H1 (cell line): ENCODE data around the gene TEAD2. TPM values are rescaled to one million over a fixed set of nuclear protein-coding genes. Genes with fewer than 3 reads are reported as not detected.

Experiments used
- CTCF ChIA-PET: fragments of 300-600 bp; sonication (Branson Sonifier 250); formaldehyde crosslinking; loops from one replicate; lab custom pipeline; 2021; ENCODE audit not compliant: partially characterized antibody; lab: Charles Lee
- POLR2A ChIA-PET: fragments of 300-600 bp; sonication (Branson Sonifier 250); formaldehyde crosslinking; loops from one replicate; lab custom pipeline; 2021; ENCODE audit warnings: inconsistent platforms; ENCODE audit not compliant: partially characterized antibody; lab: Charles Lee
- DNase-seq, 2 experiments: peaks; one replicate each; pipeline versions ENCODE4 v3.0.0 to v3.0.0-alpha.2; 2010 to 2022; ENCODE audit warnings: low spot score in 2 of 2, low read depth in 1 of 2, mixed read lengths in 1 of 2
- FAIRE-seq: peaks from 2 replicates; lab custom pipeline; 2011; peaks lifted over from hg19 to GRCh38; lab: Jason Lieb, UNC
- H2AFZ ChIP-seq: 2 replicates; pipeline ENCODE4 v1.8.1; 2012; ENCODE audit warnings: low read length, inconsistent platforms
- H2AK5ac ChIP-seq: 2 replicates; pipeline ENCODE4 v1.6.1; 2013; ENCODE audit warnings: low read depth, low read length
- H2BK120ac ChIP-seq: replicated peaks from 2 replicates; pipeline ENCODE3; 2013; ENCODE audit warnings: low read depth, low read length, inconsistent platforms
- H2BK12ac ChIP-seq: 2 replicates; pipeline ENCODE4 v1.6.1; 2013; ENCODE audit warnings: low read depth, low read length
- H2BK15ac ChIP-seq: 2 replicates; pipeline ENCODE4 v1.6.1; 2013; ENCODE audit warnings: low read length
- H2BK20ac ChIP-seq: 2 replicates; pipeline ENCODE4 v1.6.1; 2013; ENCODE audit warnings: low read length
- H2BK5ac ChIP-seq: 2 replicates; pipeline ENCODE4 v1.6.1; 2013; ENCODE audit warnings: low read depth, low read length
- H3K14ac ChIP-seq: 2 replicates; pipeline ENCODE4 v1.6.1; 2013; ENCODE audit warnings: inconsistent platforms; ENCODE audit not compliant: insufficient read length
- H3K18ac ChIP-seq: 2 replicates; pipeline ENCODE4 v1.6.1; 2013; ENCODE audit warnings: low read length; ENCODE audit errors: extremely low read depth
- H3K23ac ChIP-seq: 2 replicates; pipeline ENCODE4 v1.6.1; 2013; ENCODE audit warnings: inconsistent platforms; ENCODE audit not compliant: insufficient read length
- H3K23me2 ChIP-seq: 2 replicates; pipeline ENCODE4 v1.6.1; 2013; ENCODE audit warnings: low read depth, low read length
- H3K27ac ChIP-seq: 2 replicates; pipeline ENCODE4 v1.6.1; 2011; ENCODE audit warnings: low read depth, low read length, inconsistent platforms
- H3K27me3 ChIP-seq, 4 experiments: replicated peaks in 1 of 4; 1 replicate in 1 of 4; 2 replicates in 3 of 4; pipeline versions ENCODE4 v1.6.1 to v1.8.1; 2011 to 2013; ENCODE audit warnings: low read length in 3 of 4, mild to moderate bottlenecking in 3 of 4, inconsistent platforms in 2 of 4, mixed read lengths in 2 of 4, moderate library complexity in 1 of 4; ENCODE audit not compliant: control insufficient read depth in 3 of 4, insufficient read depth in 3 of 4; ENCODE audit errors: extremely low read depth in 1 of 4
- H3K36me3 ChIP-seq, 4 experiments: 2 replicates each; pipeline versions ENCODE4 v1.6.1 to v1.8.1; 2011 to 2013; ENCODE audit warnings: mild to moderate bottlenecking in 4 of 4, low read length in 3 of 4, moderate library complexity in 2 of 4, control low read depth in 1 of 4, inconsistent platforms in 1 of 4; ENCODE audit not compliant: insufficient read depth in 4 of 4, control insufficient read depth in 2 of 4
- H3K4ac ChIP-seq: replicated peaks from 2 replicates; pipeline ENCODE3; 2013; ENCODE audit warnings: low read length, low read depth, mixed read lengths, inconsistent platforms; ENCODE audit not compliant: insufficient read length
- H3K4me1 ChIP-seq, 4 experiments: replicated peaks in 1 of 4; 1 replicate in 1 of 4; 2 replicates in 3 of 4; pipeline versions ENCODE4 v1.6.1 to v1.8.1; 2011 to 2013; ENCODE audit warnings: low read length in 3 of 4, inconsistent platforms in 2 of 4, mixed read lengths in 1 of 4; ENCODE audit not compliant: insufficient read depth in 4 of 4, control insufficient read depth in 3 of 4
- H3K4me2 ChIP-seq, 2 experiments: 2 replicates each; pipeline versions ENCODE4 v1.6.1 to v1.8.1; 2011 to 2013; ENCODE audit warnings: low read depth in 2 of 2, low read length in 2 of 2, control low read depth in 1 of 2, inconsistent platforms in 1 of 2, mild to moderate bottlenecking in 1 of 2; ENCODE audit not compliant: insufficient read depth in 1 of 2
- H3K4me3 ChIP-seq, 4 experiments: fragments of 200-600, 300-600 bp in 1 of 4; sonication (generic), shearing (Covaris generic), sonication (Bioruptor Twin) in 1 of 4; 2 replicates each; pipeline versions ENCODE4 v1.5.1 to v1.8.1; 2011 to 2016; ENCODE audit warnings: low read length in 4 of 4, low read depth in 3 of 4, control low read depth in 2 of 4, inconsistent platforms in 2 of 4, mild to moderate bottlenecking in 2 of 4, mixed read lengths in 1 of 4, moderate library complexity in 1 of 4; ENCODE audit not compliant: insufficient read depth in 2 of 4; ENCODE audit errors: extremely low read depth in 1 of 4
- H3K56ac ChIP-seq: replicated peaks from 2 replicates; pipeline ENCODE3; 2013; ENCODE audit warnings: low read depth, mild to moderate bottlenecking, mixed read lengths, low read length, inconsistent platforms; ENCODE audit not compliant: insufficient read length
- H3K79me1 ChIP-seq: 2 replicates; pipeline ENCODE4 v1.6.1; 2013; ENCODE audit warnings: low read depth, low read length, control low read depth
- H3K79me2 ChIP-seq, 2 experiments: 2 replicates each; pipeline versions ENCODE4 v1.6.1 to v1.8.1; 2012 to 2013; ENCODE audit warnings: low read length in 2 of 2, mild to moderate bottlenecking in 2 of 2, inconsistent platforms in 1 of 2; ENCODE audit not compliant: insufficient read depth in 2 of 2, control insufficient read depth in 1 of 2
- H3K9ac ChIP-seq, 4 experiments: replicated peaks in 1 of 4; 1 replicate in 1 of 4; 2 replicates in 3 of 4; pipeline versions ENCODE4 v1.6.1 to v1.8.1; 2011 to 2013; ENCODE audit warnings: low read depth in 3 of 4, low read length in 3 of 4, control low read depth in 2 of 4, mild to moderate bottlenecking in 2 of 4, moderate library complexity in 2 of 4, inconsistent platforms in 1 of 4; ENCODE audit errors: extremely low read depth in 1 of 4
- H3K9me3 ChIP-seq, 2 experiments: 2 replicates each; pipeline versions ENCODE4 v1.6.1 to v1.8.1; 2012 to 2013; ENCODE audit warnings: mild to moderate bottlenecking in 2 of 2, moderate library complexity in 2 of 2, control low read depth in 1 of 2, inconsistent platforms in 1 of 2, low read depth in 1 of 2, low read length in 1 of 2, mixed read lengths in 1 of 2; ENCODE audit not compliant: insufficient read depth in 2 of 2
- H4K20me1 ChIP-seq, 2 experiments: replicated peaks in 1 of 2; 2 replicates each; pipeline versions ENCODE3 to v1.8.1; 2011 to 2013; ENCODE audit warnings: inconsistent platforms in 2 of 2, low read length in 2 of 2, mild to moderate bottlenecking in 1 of 2; ENCODE audit not compliant: insufficient read depth in 2 of 2, control insufficient read depth in 1 of 2
- H4K5ac ChIP-seq: 2 replicates; pipeline ENCODE4 v1.6.1; 2013; ENCODE audit warnings: low read length, low read depth, mixed read lengths, inconsistent platforms; ENCODE audit not compliant: insufficient read length
- H4K8ac ChIP-seq: 2 replicates; pipeline ENCODE4 v1.8.0; 2013; ENCODE audit warnings: mild to moderate bottlenecking, moderate library complexity, low read length, inconsistent platforms; ENCODE audit not compliant: insufficient read depth; ENCODE audit errors: extremely low read depth
- H4K91ac ChIP-seq: replicated peaks from 2 replicates; pipeline ENCODE3; 2013; ENCODE audit warnings: low read length, mixed read lengths, inconsistent platforms; ENCODE audit not compliant: insufficient read length
- CTCF ChIP-seq, 3 experiments: IDR thresholded peaks; 1 replicate in 2 of 3; 2 replicates in 1 of 3; pipeline versions ENCODE4 v1.5.1 to v1.6.1; 2011; ENCODE audit warnings: low read length in 3 of 3, mild to moderate bottlenecking in 3 of 3, inconsistent platforms in 2 of 3, low read depth in 1 of 3, moderate library complexity in 1 of 3; ENCODE audit not compliant: insufficient read depth in 1 of 3; ENCODE audit errors: control extremely low read depth in 1 of 3
- EZH2 ChIP-seq: fragments of 200-600 bp; sonication (generic); IDR thresholded peaks from 2 replicates; pipeline ENCODE4 v1.7.1; 2012; ENCODE audit warnings: low read depth, mild to moderate bottlenecking, moderate library complexity, low read length, inconsistent platforms; ENCODE audit not compliant: severe bottlenecking
- POU5F1 ChIP-seq: IDR thresholded peaks from 2 replicates; pipeline ENCODE4 v1.6.1; 2011; ENCODE audit warnings: low read depth, mild to moderate bottlenecking, low read length, moderate library complexity
- RAD21 ChIP-seq, 2 experiments: IDR thresholded peaks in 1 of 2; conservative IDR thresholded peaks in 1 of 2; 2 replicates each; pipeline ENCODE4 v1.6.1; 2011; ENCODE audit warnings: low read depth in 2 of 2, low read length in 2 of 2, improper control_type of control experiment in 1 of 2, inconsistent platforms in 1 of 2, mild to moderate bottlenecking in 1 of 2, moderate library complexity in 1 of 2
- USF2 ChIP-seq: IDR thresholded peaks from 2 replicates; pipeline ENCODE4 v1.6.1; 2011; ENCODE audit warnings: low read length, improper control_type of control experiment
- WGBS, 2 experiments: shearing (Covaris generic) in 1 of 2; methylation state at CpG; one replicate each; pipeline versions ENCODE4 v1.1.6 to v1.1.7; 2013 to 2015; ENCODE audit warnings: low lambda C conversion rate in 2 of 2, mixed read lengths in 2 of 2, inconsistent platforms in 1 of 2, low coverage in 1 of 2, missing lambda C conversion rate in 1 of 2; ENCODE audit not compliant: insufficient replicate concordance in 2 of 2, insufficient coverage in 1 of 2, insufficient read length in 1 of 2; ENCODE audit errors: extremely low coverage in 1 of 2, missing lambda C conversion rate in 1 of 2; 5-methylcytosine and 5-hydroxymethylcytosine counted together
- polyA plus RNA-seq, 7 experiments: library from polyadenylated mRNA; depleted of rRNA in 3 of 7; stranded (reverse) in 5 of 7; unstranded in 2 of 7; fragments of >200 nt in 5 of 7; fragments of 200-250 nt in 2 of 7; gene quantifications; 1 replicate in 5 of 7; 2 replicates in 1 of 7; 4 replicates in 1 of 7; pipeline versions ENCODE4 v1.2.1 to v1.2.3, GENCODE V29; 2011 to 2013; ENCODE audit warnings: missing spikeins in 2 of 7, mixed read lengths in 2 of 7
- total RNA-seq: library from RNA; stranded (reverse); fragmentation: NEBNext Ultra II Directional; extraction: Animal tissue kit (Norgen Biotek cat#: 25700); gene quantifications from 2 replicates; pipeline ENCODE4 v1.2.1, GENCODE V29; 2021

Gene TEAD2
- total and polyA plus RNA-seq, 2 of the 8 experiments (the other 6 are each of a cell fraction or from before 2014, with no cell fraction given) = 87.6 to 146 TPM

GRCh38 chr19:49327878-49328544 is 34.2 kb downstream of the TEAD2 start:
- 61% methylated on average over 2 of the region's 2 CpGs; no CpG with 5 or more reads in 1 of the 2 experiments for WGBS, 2 experiments
- Histone ChIP-seq H4K91ac (no peak overlapping the region), H3K56ac (no peak overlapping the region), H4K8ac (no peak overlapping the region), H3K27me3 (no peaks in the 10 kb centered on the region; a peak in 1 of 7 replicates), H2BK5ac (no peak overlapping the region), H2BK20ac (no peak overlapping the region), H3K14ac (no peak overlapping the region), H3K36me3 (0 out of 8 replicates have a peak, but pooled peaks cover 0 to 5% (median 0%) of the 10 kb centered on the region in 4 experiments), H3K4me2 (no peak overlapping the region), H3K9me3 (peaks cover 0 to under 1% of the 10 kb centered on the region in 2 experiments; a peak in 2 of 4 replicates), H3K27ac (no peak overlapping the region), H3K79me1 (no peaks in the 10 kb centered on the region), H3K4me1 (no peaks in the 10 kb centered on the region), H3K18ac (no peak overlapping the region), H4K5ac (no peak overlapping the region), H2BK120ac (no peak overlapping the region), H4K20me1 (no peaks in the 10 kb centered on the region), H2BK12ac (no peak overlapping the region), H3K23me2 (no peaks in the 10 kb centered on the region), H3K4ac (no peak overlapping the region), H3K9ac (no peak overlapping the region), H3K4me3 (no peak overlapping the region), H2BK15ac (no peak overlapping the region), H2AK5ac (no peak overlapping the region), H3K23ac (no peak overlapping the region), H2AFZ (no peak overlapping the region), H3K79me2 (no peaks in the 10 kb centered on the region)
- TF ChIP-seq USF2 (no peak), EZH2 (no peak), POU5F1 (no peak), CTCF (IDR thresholded peaks at IDR 0.05; ENCODE audit: control extremely low read depth in 1 of 3, insufficient read depth in 1 of 3, low read depth in 1 of 3, low read length in 3 of 3) (peak in 2 of 3 experiments; percentile 63 to 69; a peak in 3 of 4 replicates), RAD21 (IDR thresholded peaks at IDR 0.05 in 1 of 2, conservative IDR thresholded peaks at IDR 0.05 in 1 of 2; ENCODE audit: low read depth in 2 of 2, low read length in 2 of 2) (peak; percentile 41 to 54)
- FAIRE-seq (peak; percentile 65), DNase-seq (no peak)
- CTCF ChIA-PET = interaction anchor here (0.8 to 2.3 kb wide), 27 partner anchors 9 to 330 kb away, joined by 3 to 15 read pairs (median 4); no protein-coding TSS in a partner anchor
- POLR2A ChIA-PET = interaction anchor here (0.8 to 1.2 kb wide), 4 partner anchors 10 to 47 kb away, joined by 3 to 7 read pairs (median 3); no protein-coding TSS in a partner anchor
